Astrocyte (in vitro differentiated cells and primary cell): ENCODE measurements around the gene IL10. TPM values are rescaled to one million over a fixed set of nuclear protein-coding genes. Genes with fewer than 3 reads are reported as not detected.

Experiments used
- DNase-seq: peaks from one replicate; pipeline ENCODE4 v3.0.0-alpha.2; 2010; ENCODE audit warnings: low read depth
- FAIRE-seq: peaks from 2 replicates; lab custom pipeline; 2011; peaks lifted over from hg19 to GRCh38; lab: Jason Lieb, UNC
- H2AFZ ChIP-seq: 2 replicates; pipeline ENCODE4 v1.6.0; 2012; ENCODE audit warnings: low read depth, low read length, inconsistent platforms
- H3K27ac ChIP-seq: 2 replicates; pipeline ENCODE4 v1.5.1; 2011; ENCODE audit warnings: low read depth, low read length, inconsistent platforms
- H3K27me3 ChIP-seq: 2 replicates; pipeline ENCODE4 v1.6.0; 2011; ENCODE audit warnings: low read length, inconsistent platforms; ENCODE audit not compliant: insufficient read depth
- H3K36me3 ChIP-seq: 2 replicates; pipeline ENCODE4 v1.5.1; 2011; ENCODE audit warnings: low read length, inconsistent platforms; ENCODE audit not compliant: insufficient read depth
- H3K4me1 ChIP-seq: 2 replicates; pipeline ENCODE4 v1.5.1; 2011; ENCODE audit warnings: low read length, inconsistent platforms; ENCODE audit not compliant: insufficient read depth
- H3K4me2 ChIP-seq: 2 replicates; pipeline ENCODE4 v1.6.0; 2012; ENCODE audit warnings: low read length, inconsistent platforms
- H3K4me3 ChIP-seq: 2 replicates; pipeline ENCODE4 v1.5.1; 2011; ENCODE audit warnings: low read depth, mild to moderate bottlenecking, low read length, inconsistent platforms; ENCODE audit not compliant: insufficient read depth
- H3K79me2 ChIP-seq: 2 replicates; pipeline ENCODE4 v1.6.0; 2012; ENCODE audit warnings: mild to moderate bottlenecking, low read length, inconsistent platforms; ENCODE audit not compliant: insufficient read depth
- H3K9ac ChIP-seq: 2 replicates; pipeline ENCODE4 v1.6.0; 2012; ENCODE audit warnings: mild to moderate bottlenecking, low read length, inconsistent platforms
- H3K9me3 ChIP-seq: 2 replicates; pipeline ENCODE4 v1.5.1; 2012; ENCODE audit warnings: low read depth, mild to moderate bottlenecking, low read length, inconsistent platforms; ENCODE audit not compliant: insufficient read depth
- H4K20me1 ChIP-seq: 2 replicates; pipeline ENCODE4 v1.6.0; 2012; ENCODE audit warnings: low read length, inconsistent platforms; ENCODE audit not compliant: insufficient read depth
- H3K27ac Mint-ChIP-seq: one replicate; pipeline ENCODE4 v1.8.0; 2021; ENCODE audit warnings: mild to moderate bottlenecking, mixed read lengths; ENCODE audit not compliant: unreplicated experiment
- H3K27me3 Mint-ChIP-seq: one replicate; pipeline ENCODE4 v1.8.0; 2021; ENCODE audit warnings: low read depth, mixed read lengths; ENCODE audit not compliant: unreplicated experiment
- H3K36me3 Mint-ChIP-seq: one replicate; pipeline ENCODE4 v1.8.0; 2021; ENCODE audit warnings: low read depth, mixed read lengths; ENCODE audit not compliant: unreplicated experiment
- H3K4me1 Mint-ChIP-seq: one replicate; pipeline ENCODE4 v1.8.0; 2021; ENCODE audit warnings: low read depth, mixed read lengths; ENCODE audit not compliant: unreplicated experiment
- H3K4me3 Mint-ChIP-seq: one replicate; pipeline ENCODE4 v1.8.0; 2021; ENCODE audit warnings: mild to moderate bottlenecking, moderate library complexity, mixed read lengths; ENCODE audit not compliant: unreplicated experiment
- H3K9me3 Mint-ChIP-seq: one replicate; pipeline ENCODE4 v1.8.0; 2021; ENCODE audit warnings: mild to moderate bottlenecking, mixed read lengths; ENCODE audit not compliant: unreplicated experiment
- CTCF ChIP-seq: IDR thresholded peaks from 2 replicates; pipeline ENCODE4 v1.5.1; 2011; ENCODE audit warnings: low read depth, mild to moderate bottlenecking, inconsistent platforms, low read length, moderate library complexity; ENCODE audit not compliant: insufficient read depth
- EZH2 ChIP-seq: IDR thresholded peaks from 2 replicates; pipeline ENCODE4 v1.6.1; 2012; ENCODE audit warnings: mild to moderate bottlenecking, low read length, inconsistent platforms; ENCODE audit not compliant: insufficient read depth
- total RNA-seq: library from RNA; stranded (reverse); gene quantifications from 2 replicates; pipeline ENCODE4 v1.2.1, GENCODE V29; 2021

Gene IL10
- total RNA-seq, 1 donor from 2014 or later: not detected

GRCh38 chr1:206752481-206752880, 19.8 kb downstream of the IL10 start:
- H3K4me3 ChIP-seq: no peak overlapping the region
- no peak for TF ChIP-seq CTCF
- no peak for TF ChIP-seq EZH2
- no peaks in the 10 kb centered on the region for H3K4me1 ChIP-seq
- no peak overlapping the region for H3K27ac Mint-ChIP-seq
- H3K4me2 ChIP-seq: no peak overlapping the region
- DNase-seq: no peak
- H4K20me1 ChIP-seq: no peaks in the 10 kb centered on the region
- FAIRE-seq: no peak
- H3K36me3 ChIP-seq: no peaks in the 10 kb centered on the region
- no peaks in the 10 kb centered on the region for H3K36me3 Mint-ChIP-seq
- H3K27ac ChIP-seq: no peak overlapping the region
- H3K79me2 ChIP-seq: no peaks in the 10 kb centered on the region
- H3K4me3 Mint-ChIP-seq: no peak overlapping the region
- H3K9me3 Mint-ChIP-seq: peaks cover 7% of the 10 kb centered on the region
- H3K9ac ChIP-seq: no peak overlapping the region
- H2AFZ ChIP-seq: no peak overlapping the region
- H3K27me3 ChIP-seq: peaks cover 6% of the 10 kb centered on the region
- H3K27me3 Mint-ChIP-seq: peaks cover 19% of the 10 kb centered on the region
- H3K4me1 Mint-ChIP-seq: peaks cover 16% of the 10 kb centered on the region
- H3K9me3 ChIP-seq: no peaks in the 10 kb centered on the region

GRCh38 chr1:206751891-206752290, 20.4 kb downstream of the IL10 start:
- Histone ChIP-seq H3K79me2 (no peaks in the 10 kb centered on the region), H3K4me2 (no peak overlapping the region), H3K4me3 (no peak overlapping the region), H3K27me3 (peaks cover 3% of the 10 kb centered on the region), H3K4me1 (no peaks in the 10 kb centered on the region), H4K20me1 (no peaks in the 10 kb centered on the region), H3K27ac (no peak overlapping the region), H3K36me3 (no peaks in the 10 kb centered on the region), H3K9me3 (no peaks in the 10 kb centered on the region), H2AFZ (no peak overlapping the region), H3K9ac (no peak overlapping the region)
- Mint-ChIP-seq H3K4me1 (peaks cover 16% of the 10 kb centered on the region), H3K9me3 (peaks cover 7% of the 10 kb centered on the region), H3K4me3 (no peak overlapping the region), H3K27me3 (peaks cover 19% of the 10 kb centered on the region), H3K27ac (no peak overlapping the region), H3K36me3 (no peaks in the 10 kb centered on the region)
- DNase-seq (no peak), FAIRE-seq (no peak)
- no peak for TF ChIP-seq EZH2
- no peak for TF ChIP-seq CTCF

- DNase-seq (no peak), FAIRE-seq (no peak)
- no peaks in the 10 kb centered on the region for H4K20me1 ChIP-seq
- H3K4me3 ChIP-seq: no peak overlapping the region
- no peaks in the 10 kb centered on the region for H3K27me3 ChIP-seq
- Mint-ChIP-seq H3K4me1 (peaks cover 28% of the 10 kb centered on the region), H3K4me3 (no peak overlapping the region), H3K27me3 (peaks cover 24% of the 10 kb centered on the region), H3K9me3 (no peaks in the 10 kb centered on the region), H3K36me3 (no peaks in the 10 kb centered on the region), H3K27ac (no peak overlapping the region)
- H3K79me2 ChIP-seq: no peaks in the 10 kb centered on the region
- no peak for TF ChIP-seq CTCF
- no peak for TF ChIP-seq EZH2
- H3K36me3 ChIP-seq: no peaks in the 10 kb centered on the region
- no peak overlapping the region for H3K27ac ChIP-seq
- H3K9ac ChIP-seq: no peak overlapping the region
- H3K9me3 ChIP-seq: no peaks in the 10 kb centered on the region
- no peak overlapping the region for H2AFZ ChIP-seq
- no peaks in the 10 kb centered on the region for H3K4me1 ChIP-seq
- no peak overlapping the region for H3K4me2 ChIP-seq
These were observed 23.8 kb downstream of the IL10 start for GRCh38 chr1:206748348-206749030.
